Activated T-cell treated with anti-CD3 and anti-CD28 coated beads, Interleukin-2, amount 50 U/mL, for 4 hours (primary cell): ENCODE results near the gene MCAM. TPM values are rescaled to one million over a fixed set of nuclear protein-coding genes. Genes with fewer than 3 reads are reported as not detected.

Source experiments
- ATAC-seq, 2 donors: fragments of 200-7000 bp; cut with Tn5 transposase; one replicate each; pipeline ENCODE4 v1.10.0; 2021
- DNase-seq: peaks from one replicate; pipeline ENCODE4 v3.0.0-alpha.2; 2020
- H3K27me3 Mint-ChIP-seq: one replicate; pipeline ENCODE4 v1.8.0; 2021; ENCODE audit warnings: low read depth, mixed read lengths
- H3K36me3 Mint-ChIP-seq: one replicate; pipeline ENCODE4 v1.8.0; 2022; ENCODE audit warnings: mixed read lengths; ENCODE audit not compliant: insufficient read depth
- H3K4me1 Mint-ChIP-seq: one replicate; pipeline ENCODE4 v1.8.0; 2021; ENCODE audit warnings: low read depth, mixed read lengths
- H3K4me3 Mint-ChIP-seq: one replicate; pipeline ENCODE4 v1.8.0; 2021; ENCODE audit warnings: mild to moderate bottlenecking, moderate library complexity, mixed read lengths
- H3K9me3 Mint-ChIP-seq: one replicate; pipeline ENCODE4 v1.8.0; 2021; ENCODE audit warnings: mixed read lengths
- total RNA-seq, 3 donors: library from RNA; stranded (reverse); gene quantifications; one replicate each; pipeline ENCODE4 v1.2.1, GENCODE V29; 2021

Gene MCAM
- total RNA-seq, 3 donors from 2014 or later: 0.96 to 3.2 (median 2.1) TPM

- Mint-ChIP-seq H3K9me3 (no peaks in the 10 kb centered on the region), H3K4me1 (peaks cover 57% of the 10 kb centered on the region), H3K36me3 (no peaks in the 10 kb centered on the region), H3K27me3 (no peaks in the 10 kb centered on the region), H3K4me3 (no peak overlapping the region)
- DNase-seq (no peak), ATAC-seq (peak; percentile 69 to 73)
Measured at GRCh38 chr11:119262668-119263351, 54.1 kb downstream of the MCAM start.

- H3K4me1 Mint-ChIP-seq: peaks cover 40% of the 10 kb centered on the region
- ATAC-seq (no peak), DNase-seq (no peak)
- H3K9me3 Mint-ChIP-seq: no peaks in the 10 kb centered on the region
- no peaks in the 10 kb centered on the region for H3K27me3 Mint-ChIP-seq
- peaks cover 5% of the 10 kb centered on the region for H3K36me3 Mint-ChIP-seq
- H3K4me3 Mint-ChIP-seq: no peak overlapping the region
Measured at GRCh38 chr11:119258983-119259382, 57.9 kb downstream of the MCAM start.

Other genes with a start within 250 kb of the MCAM start
- gene VPS11, start 249.3 kb downstream of the MCAM start, total RNA-seq: 10 to 100 TPM; 24.1 to 31.5 (median 30.0) TPM
- 10 to 100 TPM; 43.7 to 64.7 (median 60.1) TPM for gene HMBS, start 232.2 kb downstream of the MCAM start, total RNA-seq
- gene DPAGT1, start 215.3 kb downstream of the MCAM start, total RNA-seq: 10 to 100 TPM; 53.9 to 61.0 (median 60.9) TPM
- 10 to 100 TPM; 22.0 to 24.7 (median 23.0) TPM for gene C2CD2L, start 209.8 kb downstream of the MCAM start, total RNA-seq
- gene HINFP, start 195.6 kb downstream of the MCAM start, total RNA-seq: 10 to 100 TPM; 20.1 to 26.2 (median 21.1) TPM
- gene ABCG4, start 168.1 kb downstream of the MCAM start, total RNA-seq: under 1 TPM in 1 of 3 donors, not detected in 2; 0.38 TPM
- 10 to 100 TPM in 1 of 3 donors, 1 to 10 TPM in 2; 9.7 to 13.2 (median 9.7) TPM for gene NLRX1, start 148.4 kb downstream of the MCAM start, total RNA-seq
- under 1 TPM in 2 of 3 donors, not detected in 1; 0.18 to 0.43 TPM for gene NHERF4, start 131.7 kb downstream of the MCAM start, total RNA-seq
- gene CBL, start 110.8 kb downstream of the MCAM start, total RNA-seq: 10 to 100 TPM; 18.7 to 19.6 (median 19.5) TPM
- 10 to 100 TPM; 18.6 to 20.7 (median 18.9) TPM for gene RNF26, start 17.4 kb upstream of the MCAM start, total RNA-seq
- not detected for gene C1QTNF5, start 23.8 kb upstream of the MCAM start, total RNA-seq
- not detected for gene MFRP, start 29.6 kb upstream of the MCAM start, total RNA-seq
- gene USP2, start 64.6 kb upstream of the MCAM start, total RNA-seq: under 1 TPM; 0.19 to 0.53 (median 0.37) TPM
- under 1 TPM; 0.35 to 0.52 (median 0.40) TPM for gene THY1, start 106.0 kb upstream of the MCAM start, total RNA-seq